GM23338 (cell line): Measurements from ENCODE around the gene KRT71. TPM values are rescaled to one million over a fixed set of nuclear protein-coding genes. Genes with fewer than 3 reads are reported as not detected.

Experiments used
- ATAC-seq: fragments of 200-7000 bp; cut with Tn5 transposase; 3 replicates; pipeline ENCODE4 v1.9.1; 2020
- DNase-seq: peaks from one replicate; pipeline ENCODE4 v3.0.0-alpha.2; 2015; ENCODE audit warnings: low spot score
- H2AFZ ChIP-seq: fragments of 200-600 bp; sonication (generic); 2 replicates; pipeline ENCODE4 v1.8.0; 2016; ENCODE audit warnings: antibody characterized with exemption, mild to moderate bottlenecking, moderate library complexity
- H3F3A ChIP-seq: fragments of 200-600 bp; sonication (generic); replicated peaks from 2 replicates; pipeline ENCODE4 v1.8.0; 2017; ENCODE audit warnings: antibody characterized with exemption, mixed run types, low read depth
- H3K27ac ChIP-seq: fragments of 200-600 bp; sonication (generic); 2 replicates; pipeline ENCODE4 v1.6.1; 2016; ENCODE audit warnings: low read depth
- H3K27me3 ChIP-seq: fragments of 200-600 bp; sonication (generic); 2 replicates; pipeline ENCODE4 v1.8.0; 2016; ENCODE audit warnings: mild to moderate bottlenecking, mixed run types, moderate library complexity; ENCODE audit not compliant: insufficient read depth
- H3K36me3 ChIP-seq: fragments of 200-600 bp; sonication (generic); 2 replicates; pipeline ENCODE4 v1.8.0; 2016; ENCODE audit warnings: mild to moderate bottlenecking; ENCODE audit not compliant: insufficient read depth
- H3K4me1 ChIP-seq: fragments of 200-600 bp; sonication (generic); 2 replicates; pipeline ENCODE4 v1.8.0; 2016; ENCODE audit warnings: mild to moderate bottlenecking, moderate library complexity; ENCODE audit not compliant: insufficient read depth
- H3K4me2 ChIP-seq: fragments of 200-600 bp; sonication (generic); 2 replicates; pipeline ENCODE4 v1.7.1; 2017; ENCODE audit warnings: mixed run types
- H3K4me3 ChIP-seq: fragments of 200-600 bp; sonication (generic); 2 replicates; pipeline ENCODE4 v1.6.1; 2016; ENCODE audit warnings: mixed run types
- H3K79me2 ChIP-seq: fragments of 200-600 bp; sonication (generic); replicated peaks from 2 replicates; pipeline ENCODE4 v1.8.0; 2017; ENCODE audit warnings: mild to moderate bottlenecking; ENCODE audit not compliant: insufficient read depth
- H3K9me2 ChIP-seq: fragments of 200-600 bp; sonication (generic); 2 replicates; pipeline ENCODE4 v1.8.0; 2017; ENCODE audit not compliant: insufficient read depth
- H4K20me1 ChIP-seq: fragments of 200-600 bp; sonication (generic); replicated peaks from 2 replicates; pipeline ENCODE4 v1.8.0; 2017; ENCODE audit warnings: mild to moderate bottlenecking; ENCODE audit not compliant: insufficient read depth
- H3K27ac Mint-ChIP-seq: 2 replicates; pipeline ENCODE4 v1.8.0; 2020; ENCODE audit warnings: inconsistent platforms, mild to moderate bottlenecking, moderate library complexity, mixed read lengths
- H3K27me3 Mint-ChIP-seq: 3 replicates; pipeline ENCODE4 v1.8.0; 2022; ENCODE audit warnings: low read depth, mild to moderate bottlenecking, moderate library complexity, mixed read lengths, inconsistent platforms; ENCODE audit not compliant: insufficient read depth, poor library complexity
- H3K36me3 Mint-ChIP-seq: 3 replicates; pipeline ENCODE4 v1.8.0; 2021; ENCODE audit warnings: low read depth, mild to moderate bottlenecking, inconsistent platforms, moderate library complexity, mixed read lengths
- H3K4me1 Mint-ChIP-seq: 3 replicates; pipeline ENCODE4 v1.8.0; 2020; ENCODE audit warnings: mild to moderate bottlenecking, inconsistent platforms, mixed read lengths
- H3K4me3 Mint-ChIP-seq: 3 replicates; pipeline ENCODE4 v1.8.0; 2021; ENCODE audit warnings: moderate library complexity, mild to moderate bottlenecking, inconsistent platforms, mixed read lengths
- H3K9me3 Mint-ChIP-seq: 3 replicates; pipeline ENCODE4 v1.8.0; 2020; ENCODE audit warnings: moderate library complexity, mild to moderate bottlenecking, inconsistent platforms, mixed read lengths
- CREB1 ChIP-seq: fragments of 250-450 bp; sonication (Bioruptor Pico); IDR thresholded peaks from 2 replicates; pipeline ENCODE4 v1.5.0; 2020; ENCODE audit warnings: low read depth, mild to moderate bottlenecking, moderate library complexity
- CTCF ChIP-seq, 2 experiments: fragments of 200-600 bp in 1 of 2; sonication (generic) in 1 of 2; conservative IDR thresholded peaks; 2 replicates each; pipeline versions ENCODE4 v1.5.1 to v1.6.1; 2016 to 2017; ENCODE audit warnings: antibody characterized with exemption in 2 of 2, low read depth in 2 of 2, mild to moderate bottlenecking in 2 of 2, moderate library complexity in 1 of 2
- EZH2 ChIP-seq: fragments of 200-600 bp; sonication (generic); IDR thresholded peaks from one replicate; pipeline ENCODE4 v1.8.0; 2017; ENCODE audit warnings: antibody characterized with exemption, mild to moderate bottlenecking, low read depth; ENCODE audit not compliant: unreplicated experiment
- EZH2phosphoT487 ChIP-seq: fragments of 200-600 bp; sonication (generic); IDR thresholded peaks from one replicate; pipeline ENCODE4 v1.8.1; 2018; ENCODE audit warnings: antibody characterized with exemption; ENCODE audit not compliant: unreplicated experiment
- JUNB ChIP-seq: IDR thresholded peaks from one replicate; pipeline ENCODE4 v1.6.1; 2016; ENCODE audit warnings: antibody characterized with exemption; ENCODE audit not compliant: unreplicated experiment
- NANOG ChIP-seq: IDR thresholded peaks from 2 replicates; pipeline ENCODE4 v1.6.1; 2016; ENCODE audit warnings: antibody characterized with exemption, borderline replicate concordance
- POLR2AphosphoS5 ChIP-seq: IDR thresholded peaks from 2 replicates; pipeline ENCODE4 v1.6.1; 2016; ENCODE audit warnings: antibody characterized with exemption, low read depth
- STAT1 ChIP-seq: IDR thresholded peaks from one replicate; pipeline ENCODE4 v1.6.1; 2016; ENCODE audit warnings: antibody characterized with exemption; ENCODE audit not compliant: unreplicated experiment
- ZNF114 ChIP-seq: fragments of 250-450 bp; sonication (Bioruptor Pico); IDR thresholded peaks from 2 replicates; pipeline ENCODE4 v1.5.0; 2020; ENCODE audit warnings: mild to moderate bottlenecking, moderate library complexity
- ZNF331 ChIP-seq: fragments of 250-450 bp; sonication (Bioruptor Pico); IDR thresholded peaks from 2 replicates; pipeline ENCODE4 v1.5.0; 2020; ENCODE audit warnings: low read depth, mild to moderate bottlenecking, moderate library complexity
- long read RNA-seq: library from polyadenylated mRNA; unstranded; transcript quantifications from one replicate; pipeline ENCODE4 v2.0.0, GENCODE V29; 2020; ENCODE audit not compliant: unreplicated experiment
- polyA plus RNA-seq: library from polyadenylated mRNA; unstranded; fragments of >200 nt; fragmentation: Nextera tagmentation; extraction: Ambion mirVana; gene quantifications from 2 replicates; pipeline ENCODE4 v1.2.1, GENCODE V29; 2016
- total RNA-seq: library from RNA; depleted of rRNA; stranded (reverse); fragments of >200 nt; shearing (Covaris generic); gene quantifications from 2 replicates; pipeline ENCODE4 v1.2.3, GENCODE V29; 2014; rRNA removed
- TF ChIP-seq, protein P1 (sequence below): IDR thresholded peaks from 2 replicates; pipeline ENCODE4 v1.6.1; 2016; ENCODE audit warnings: antibody characterized with exemption
- TF ChIP-seq, protein P2 (sequence below): IDR thresholded peaks from one replicate; pipeline ENCODE4 v1.6.1; 2018; ENCODE audit warnings: antibody characterized with exemption; ENCODE audit not compliant: unreplicated experiment
- TF ChIP-seq, protein P3 (sequence below): fragments of 250-450 bp; sonication (Bioruptor Pico); IDR thresholded peaks from 2 replicates; pipeline ENCODE4 v1.5.0; 2020; ENCODE audit warnings: mild to moderate bottlenecking, moderate library complexity

Gene KRT71
- not detected in 2 replicates for total RNA-seq
- polyA plus RNA-seq, result not detected in 2 replicates
- long read RNA-seq, result 0 reads

DNA sequence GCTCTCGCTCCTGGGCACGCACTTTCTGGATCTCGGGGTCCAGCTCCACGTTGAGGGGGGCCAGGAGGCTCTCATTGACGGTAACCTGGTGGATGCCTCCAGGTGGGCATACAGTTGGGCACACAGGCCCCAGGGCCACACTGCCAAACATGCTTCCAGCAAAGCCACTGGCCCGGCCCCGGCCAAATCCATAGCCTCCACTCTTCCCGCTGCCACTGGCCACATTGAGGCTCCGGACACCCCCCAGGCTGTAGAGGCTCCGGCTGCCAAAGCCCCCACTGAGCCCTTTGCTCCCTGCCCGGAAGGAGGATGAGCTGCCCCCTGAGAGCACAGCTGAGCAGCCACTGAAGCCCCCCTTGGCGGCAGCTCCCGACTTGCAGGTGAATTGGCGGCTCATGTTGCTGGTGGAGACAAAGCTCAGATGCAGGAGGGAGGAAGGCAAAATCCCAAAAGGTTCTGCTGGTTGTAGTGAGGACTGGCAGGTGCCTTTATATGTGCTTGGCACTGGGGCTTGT, at the start of gene KRT71:
TSS of gene KRT71 (minus strand) at position 465 of the 515 bp plus-strand sequence. CDS start at position 397, 68 bp downstream.
- H4K20me1 ChIP-seq, result no peaks in the 10 kb centered on the region

More for the DNA sequence above, at the start of gene KRT71:
- TF ChIP-seq, protein P1, sequence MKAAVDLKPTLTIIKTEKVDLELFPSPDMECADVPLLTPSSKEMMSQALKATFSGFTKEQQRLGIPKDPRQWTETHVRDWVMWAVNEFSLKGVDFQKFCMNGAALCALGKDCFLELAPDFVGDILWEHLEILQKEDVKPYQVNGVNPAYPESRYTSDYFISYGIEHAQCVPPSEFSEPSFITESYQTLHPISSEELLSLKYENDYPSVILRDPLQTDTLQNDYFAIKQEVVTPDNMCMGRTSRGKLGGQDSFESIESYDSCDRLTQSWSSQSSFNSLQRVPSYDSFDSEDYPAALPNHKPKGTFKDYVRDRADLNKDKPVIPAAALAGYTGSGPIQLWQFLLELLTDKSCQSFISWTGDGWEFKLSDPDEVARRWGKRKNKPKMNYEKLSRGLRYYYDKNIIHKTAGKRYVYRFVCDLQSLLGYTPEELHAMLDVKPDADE, result no peak
- no peak for TF ChIP-seq POLR2AphosphoS5
- no peak for TF ChIP-seq NANOG
- no peak for TF ChIP-seq EZH2phosphoT487
- TF ChIP-seq EZH2, result no peak
- TF ChIP-seq STAT1, result no peak
- TF ChIP-seq, protein P2, sequence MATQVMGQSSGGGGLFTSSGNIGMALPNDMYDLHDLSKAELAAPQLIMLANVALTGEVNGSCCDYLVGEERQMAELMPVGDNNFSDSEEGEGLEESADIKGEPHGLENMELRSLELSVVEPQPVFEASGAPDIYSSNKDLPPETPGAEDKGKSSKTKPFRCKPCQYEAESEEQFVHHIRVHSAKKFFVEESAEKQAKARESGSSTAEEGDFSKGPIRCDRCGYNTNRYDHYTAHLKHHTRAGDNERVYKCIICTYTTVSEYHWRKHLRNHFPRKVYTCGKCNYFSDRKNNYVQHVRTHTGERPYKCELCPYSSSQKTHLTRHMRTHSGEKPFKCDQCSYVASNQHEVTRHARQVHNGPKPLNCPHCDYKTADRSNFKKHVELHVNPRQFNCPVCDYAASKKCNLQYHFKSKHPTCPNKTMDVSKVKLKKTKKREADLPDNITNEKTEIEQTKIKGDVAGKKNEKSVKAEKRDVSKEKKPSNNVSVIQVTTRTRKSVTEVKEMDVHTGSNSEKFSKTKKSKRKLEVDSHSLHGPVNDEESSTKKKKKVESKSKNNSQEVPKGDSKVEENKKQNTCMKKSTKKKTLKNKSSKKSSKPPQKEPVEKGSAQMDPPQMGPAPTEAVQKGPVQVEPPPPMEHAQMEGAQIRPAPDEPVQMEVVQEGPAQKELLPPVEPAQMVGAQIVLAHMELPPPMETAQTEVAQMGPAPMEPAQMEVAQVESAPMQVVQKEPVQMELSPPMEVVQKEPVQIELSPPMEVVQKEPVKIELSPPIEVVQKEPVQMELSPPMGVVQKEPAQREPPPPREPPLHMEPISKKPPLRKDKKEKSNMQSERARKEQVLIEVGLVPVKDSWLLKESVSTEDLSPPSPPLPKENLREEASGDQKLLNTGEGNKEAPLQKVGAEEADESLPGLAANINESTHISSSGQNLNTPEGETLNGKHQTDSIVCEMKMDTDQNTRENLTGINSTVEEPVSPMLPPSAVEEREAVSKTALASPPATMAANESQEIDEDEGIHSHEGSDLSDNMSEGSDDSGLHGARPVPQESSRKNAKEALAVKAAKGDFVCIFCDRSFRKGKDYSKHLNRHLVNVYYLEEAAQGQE, result no peak
- no peak for TF ChIP-seq ZNF331 (CRISPR knock-in tag)
- TF ChIP-seq CREB1, result no peak
- no peak for TF ChIP-seq CTCF (conservative IDR thresholded peaks at IDR 0.05; ENCODE audit: low read depth in 2 of 2)
- TF ChIP-seq, protein P3, sequence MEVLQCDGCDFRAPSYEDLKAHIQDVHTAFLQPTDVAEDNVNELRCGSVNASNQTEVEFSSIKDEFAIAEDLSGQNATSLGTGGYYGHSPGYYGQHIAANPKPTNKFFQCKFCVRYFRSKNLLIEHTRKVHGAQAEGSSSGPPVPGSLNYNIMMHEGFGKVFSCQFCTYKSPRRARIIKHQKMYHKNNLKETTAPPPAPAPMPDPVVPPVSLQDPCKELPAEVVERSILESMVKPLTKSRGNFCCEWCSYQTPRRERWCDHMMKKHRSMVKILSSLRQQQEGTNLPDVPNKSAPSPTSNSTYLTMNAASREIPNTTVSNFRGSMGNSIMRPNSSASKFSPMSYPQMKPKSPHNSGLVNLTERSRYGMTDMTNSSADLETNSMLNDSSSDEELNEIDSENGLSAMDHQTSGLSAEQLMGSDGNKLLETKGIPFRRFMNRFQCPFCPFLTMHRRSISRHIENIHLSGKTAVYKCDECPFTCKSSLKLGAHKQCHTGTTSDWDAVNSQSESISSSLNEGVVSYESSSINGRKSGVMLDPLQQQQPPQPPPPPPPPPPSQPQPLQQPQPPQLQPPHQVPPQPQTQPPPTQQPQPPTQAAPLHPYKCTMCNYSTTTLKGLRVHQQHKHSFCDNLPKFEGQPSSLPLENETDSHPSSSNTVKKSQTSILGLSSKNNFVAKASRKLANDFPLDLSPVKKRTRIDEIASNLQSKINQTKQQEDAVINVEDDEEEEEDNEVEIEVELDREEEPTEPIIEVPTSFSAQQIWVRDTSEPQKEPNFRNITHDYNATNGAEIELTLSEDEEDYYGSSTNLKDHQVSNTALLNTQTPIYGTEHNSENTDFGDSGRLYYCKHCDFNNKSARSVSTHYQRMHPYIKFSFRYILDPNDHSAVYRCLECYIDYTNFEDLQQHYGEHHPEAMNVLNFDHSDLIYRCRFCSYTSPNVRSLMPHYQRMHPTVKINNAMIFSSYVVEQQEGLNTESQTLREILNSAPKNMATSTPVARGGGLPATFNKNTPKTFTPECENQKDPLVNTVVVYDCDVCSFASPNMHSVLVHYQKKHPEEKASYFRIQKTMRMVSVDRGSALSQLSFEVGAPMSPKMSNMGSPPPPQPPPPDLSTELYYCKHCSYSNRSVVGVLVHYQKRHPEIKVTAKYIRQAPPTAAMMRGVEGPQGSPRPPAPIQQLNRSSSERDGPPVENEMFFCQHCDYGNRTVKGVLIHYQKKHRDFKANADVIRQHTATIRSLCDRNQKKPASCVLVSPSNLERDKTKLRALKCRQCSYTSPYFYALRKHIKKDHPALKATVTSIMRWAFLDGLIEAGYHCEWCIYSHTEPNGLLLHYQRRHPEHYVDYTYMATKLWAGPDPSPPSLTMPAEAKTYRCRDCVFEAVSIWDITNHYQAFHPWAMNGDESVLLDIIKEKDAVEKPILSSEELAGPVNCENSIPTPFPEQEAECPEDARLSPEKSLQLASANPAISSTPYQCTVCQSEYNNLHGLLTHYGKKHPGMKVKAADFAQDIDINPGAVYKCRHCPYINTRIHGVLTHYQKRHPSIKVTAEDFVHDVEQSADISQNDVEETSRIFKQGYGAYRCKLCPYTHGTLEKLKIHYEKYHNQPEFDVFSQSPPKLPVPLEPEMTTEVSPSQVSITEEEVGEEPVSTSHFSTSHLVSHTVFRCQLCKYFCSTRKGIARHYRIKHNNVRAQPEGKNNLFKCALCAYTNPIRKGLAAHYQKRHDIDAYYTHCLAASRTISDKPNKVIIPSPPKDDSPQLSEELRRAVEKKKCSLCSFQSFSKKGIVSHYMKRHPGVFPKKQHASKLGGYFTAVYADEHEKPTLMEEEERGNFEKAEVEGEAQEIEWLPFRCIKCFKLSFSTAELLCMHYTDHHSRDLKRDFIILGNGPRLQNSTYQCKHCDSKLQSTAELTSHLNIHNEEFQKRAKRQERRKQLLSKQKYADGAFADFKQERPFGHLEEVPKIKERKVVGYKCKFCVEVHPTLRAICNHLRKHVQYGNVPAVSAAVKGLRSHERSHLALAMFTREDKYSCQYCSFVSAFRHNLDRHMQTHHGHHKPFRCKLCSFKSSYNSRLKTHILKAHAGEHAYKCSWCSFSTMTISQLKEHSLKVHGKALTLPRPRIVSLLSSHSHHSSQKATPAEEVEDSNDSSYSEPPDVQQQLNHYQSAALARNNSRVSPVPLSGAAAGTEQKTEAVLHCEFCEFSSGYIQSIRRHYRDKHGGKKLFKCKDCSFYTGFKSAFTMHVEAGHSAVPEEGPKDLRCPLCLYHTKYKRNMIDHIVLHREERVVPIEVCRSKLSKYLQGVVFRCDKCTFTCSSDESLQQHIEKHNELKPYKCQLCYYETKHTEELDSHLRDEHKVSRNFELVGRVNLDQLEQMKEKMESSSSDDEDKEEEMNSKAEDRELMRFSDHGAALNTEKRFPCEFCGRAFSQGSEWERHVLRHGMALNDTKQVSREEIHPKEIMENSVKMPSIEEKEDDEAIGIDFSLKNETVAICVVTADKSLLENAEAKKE (CRISPR knock-in tag), result no peak
- TF ChIP-seq ZNF114 (CRISPR knock-in tag), result no peak
- no peak for TF ChIP-seq JUNB
- Mint-ChIP-seq H3K27me3 (peaks cover 10% of the 10 kb centered on the region), H3K9me3 (no peaks in the 10 kb centered on the region), H3K4me3 (no peak within 1 kb of the TSS), H3K4me1 (no peaks in the 10 kb centered on the region; the same call in 2 of the 3 replicates), H3K27ac (no peak within 1 kb of the TSS), H3K36me3 (no peaks in the 10 kb centered on the region; the same call in 2 of the 3 replicates)
- Histone ChIP-seq H2AFZ (no peak within 1 kb of the TSS), H3K9me2 (0 out of 2 replicates have a peak, but pooled peaks cover 7% of the 10 kb centered on the region), H3K79me2 (no peaks in the 10 kb centered on the region), H3K4me3 (no peak within 1 kb of the TSS), H3K27me3 (no peaks in the 10 kb centered on the region), H3K27ac (no peak within 1 kb of the TSS), H3K4me1 (no peaks in the 10 kb centered on the region), H3F3A (no peaks in the 10 kb centered on the region), H3K4me2 (no peak within 1 kb of the TSS), H3K36me3 (no peaks in the 10 kb centered on the region)
- ATAC-seq, result no peak
- DNase-seq, result no peak
